Measurements from ENCODE around the gene LEP. TPM values are rescaled to one million over a fixed set of nuclear protein-coding genes. Genes with fewer than 3 reads are reported as not detected.
A peak's percentile ranks its signal among the peaks of the same experiment; 100 is the strongest.

Gene LEP
- total and polyA plus RNA-seq, 7 donors: 0.16 to 5.4 (median 0.85) TPM; not detected in 3

- H3K9me3 ChIP-seq: no peaks in the 10 kb centered on the region
Observed at GRCh38 chr7:128205068-128205467, 36.0 kb upstream of the LEP start.

GRCh38 chr7:128206017-128206746 is 34.9 kb upstream of the LEP start:
- no peak overlapping the region for H3K27ac ChIP-seq
- H3K4me1 ChIP-seq: peaks cover 0 to 9% (median 6%) of the 10 kb centered on the region in 4 donors
- no peak overlapping the region for H3K4me3 ChIP-seq
- no peaks in the 10 kb centered on the region for H3K36me3 ChIP-seq
- no peaks in the 10 kb centered on the region for H3K9me3 ChIP-seq
- no peak for TF ChIP-seq POLR2AphosphoS5 (IDR thresholded peaks at IDR 0.05)
- TF ChIP-seq EP300 (IDR thresholded peaks at IDR 0.05): no peak
- TF ChIP-seq CTCF (IDR thresholded peaks at IDR 0.05): no peak
- TF ChIP-seq POLR2A (IDR thresholded peaks at IDR 0.05): no peak
- WGBS, 2 donors: 82 to 87% methylated on average over 16 of the region's 16 CpGs
- no peak for DNase-seq
- intact Hi-C loops (cut with DNase I): loop anchor here (5.0 kb wide), 1 partner anchor 159 kb away; no protein-coding TSS in a partner anchor
- peaks cover 3 to 49% (median 32%) of the 10 kb centered on the region in 3 donors for H3K27me3 ChIP-seq

More at GRCh38 chr7:128205068-128205467, 36.0 kb upstream of the LEP start:
- H3K27ac ChIP-seq: no peak overlapping the region
- DNase-seq: no peak
- H3K36me3 ChIP-seq: no peaks in the 10 kb centered on the region
- no peak overlapping the region for H3K4me3 ChIP-seq
- 89 to 93% methylated on average over 4 of the region's 4 CpGs for WGBS, 2 donors
- H3K4me1 ChIP-seq: peaks cover 0 to 11% (median 9%) of the 10 kb centered on the region in 4 donors
- TF ChIP-seq EP300 (IDR thresholded peaks at IDR 0.05) (no peak), CTCF (IDR thresholded peaks at IDR 0.05) (no peak), POLR2AphosphoS5 (IDR thresholded peaks at IDR 0.05) (no peak), POLR2A (IDR thresholded peaks at IDR 0.05) (no peak)
- intact Hi-C loops (cut with DNase I): loop anchor here (5.0 kb wide), 1 partner anchor 158 kb away; no protein-coding TSS in a partner anchor
- peaks cover 6 to 48% (median 31%) of the 10 kb centered on the region in 3 donors for H3K27me3 ChIP-seq

- no peak overlapping the region for H3K4me3 ChIP-seq
- H3K9me3 ChIP-seq: no peaks in the 10 kb centered on the region
- intact Hi-C loops (cut with DNase I): loop anchor here (5.0 kb wide), 1 partner anchor 160 kb away; no protein-coding TSS in a partner anchor
- H3K27ac ChIP-seq: no peak overlapping the region
- peaks cover 0 to 44% (median 25%) of the 10 kb centered on the region in 3 donors for H3K27me3 ChIP-seq
- TF ChIP-seq CTCF (IDR thresholded peaks at IDR 0.05) (no peak), POLR2AphosphoS5 (IDR thresholded peaks at IDR 0.05) (no peak), POLR2A (IDR thresholded peaks at IDR 0.05) (no peak), EP300 (IDR thresholded peaks at IDR 0.05) (no peak)
- no peaks in the 10 kb centered on the region for H3K36me3 ChIP-seq
- WGBS, 2 donors: 60 to 82% methylated on average over 9 of the region's 9 CpGs
- peaks cover 0 to 1% (median 0%) of the 10 kb centered on the region in 4 donors for H3K4me1 ChIP-seq
- peak; percentile 14 for DNase-seq
Observed at GRCh38 chr7:128206747-128207500, 34.2 kb upstream of the LEP start.

GRCh38 chr7:128207609-128208008 is 33.5 kb upstream of the LEP start:
- intact Hi-C loops (cut with DNase I): loop anchor here (5.0 kb wide), 1 partner anchor 160 kb away; no protein-coding TSS in a partner anchor
- Histone ChIP-seq H3K4me3 (no peak overlapping the region), H3K4me1 (no peaks in the 10 kb centered on the region), H3K27me3 (peaks cover 0 to 37% (median 18%) of the 10 kb centered on the region in 3 donors), H3K9me3 (no peaks in the 10 kb centered on the region), H3K36me3 (no peaks in the 10 kb centered on the region), H3K27ac (no peak overlapping the region)
- DNase-seq: no peak
- 58 to 60% methylated on average over 4 of the region's 4 CpGs for WGBS, 2 donors
- TF ChIP-seq POLR2AphosphoS5 (IDR thresholded peaks at IDR 0.05) (no peak), POLR2A (IDR thresholded peaks at IDR 0.05) (no peak), CTCF (IDR thresholded peaks at IDR 0.05) (no peak), EP300 (IDR thresholded peaks at IDR 0.05) (no peak)
